Measurements from ENCODE around the gene MACROD2.
A peak's percentile ranks its signal among the peaks of the same experiment; 100 is the strongest.

Gene MACROD2

GRCh38 chr20:14709439-14709838 is 714.1 kb downstream of the MACROD2 start:
- no peak for DNase-seq (ENCODE audit: low read depth in 2 of 2)

- no peak for DNase-seq (ENCODE audit: low read depth in 2 of 2)
Measured at GRCh38 chr20:14710951-14711350, 715.6 kb downstream of the MACROD2 start.

- no peak for DNase-seq (ENCODE audit: low read depth in 2 of 2)
Measured at GRCh38 chr20:14711652-14712051, 716.3 kb downstream of the MACROD2 start.

GRCh38 chr20:14712302-14712739 is 717.0 kb downstream of the MACROD2 start:
- peak; percentile 22 to 29 for DNase-seq (ENCODE audit: low read depth in 2 of 2)

- DNase-seq (ENCODE audit: low read depth in 2 of 2), result no peak
Measured at GRCh38 chr20:14715400-14715799, 720.1 kb downstream of the MACROD2 start.

- no peak for DNase-seq (ENCODE audit: low read depth in 2 of 2)
Measured at GRCh38 chr20:14716351-14716801, 721.1 kb downstream of the MACROD2 start.

- no peak for DNase-seq (ENCODE audit: low read depth in 2 of 2)
Measured at GRCh38 chr20:14717134-14717999, 722.1 kb downstream of the MACROD2 start.

- no peak for DNase-seq (ENCODE audit: low read depth in 2 of 2)
Measured at GRCh38 chr20:14720251-14720650, 724.9 kb downstream of the MACROD2 start.

- no peak for DNase-seq (ENCODE audit: low read depth in 2 of 2)
Measured at GRCh38 chr20:14721926-14722452, 726.7 kb downstream of the MACROD2 start.

GRCh38 chr20:14723614-14724013 is 728.3 kb downstream of the MACROD2 start:
- no peak for DNase-seq (ENCODE audit: low read depth in 2 of 2)

GRCh38 chr20:14724036-14724435 is 728.7 kb downstream of the MACROD2 start:
- DNase-seq (ENCODE audit: low read depth in 2 of 2), result no peak

GRCh38 chr20:14724468-14724867 is 729.2 kb downstream of the MACROD2 start:
- no peak for DNase-seq (ENCODE audit: low read depth in 2 of 2)

- no peak for DNase-seq (ENCODE audit: low read depth in 2 of 2)
Measured at GRCh38 chr20:14726591-14726990, 731.3 kb downstream of the MACROD2 start.

GRCh38 chr20:14727485-14728150 is 732.3 kb downstream of the MACROD2 start:
- peak in 1 of 2 experiments; percentile 8 for DNase-seq (ENCODE audit: low read depth in 2 of 2)

GRCh38 chr20:14729390-14729789 is 734.1 kb downstream of the MACROD2 start:
- no peak for DNase-seq (ENCODE audit: low read depth in 2 of 2)

GRCh38 chr20:14732343-14732742 is 737.0 kb downstream of the MACROD2 start:
- DNase-seq (ENCODE audit: low read depth in 2 of 2), result no peak

- no peak for DNase-seq (ENCODE audit: low read depth in 2 of 2)
Measured at GRCh38 chr20:14732996-14733395, 737.7 kb downstream of the MACROD2 start.

GRCh38 chr20:14740380-14740779 is 745.1 kb downstream of the MACROD2 start:
- no peak for DNase-seq (ENCODE audit: low read depth in 2 of 2)

GRCh38 chr20:14741616-14742015 is 746.3 kb downstream of the MACROD2 start:
- no peak for DNase-seq (ENCODE audit: low read depth in 2 of 2)

- DNase-seq (ENCODE audit: low read depth in 2 of 2), result no peak
Measured at GRCh38 chr20:14744723-14745122, 749.4 kb downstream of the MACROD2 start.

GRCh38 chr20:14745830-14746229 is 750.5 kb downstream of the MACROD2 start:
- no peak for DNase-seq (ENCODE audit: low read depth in 2 of 2)

GRCh38 chr20:14751191-14751590 is 755.9 kb downstream of the MACROD2 start:
- no peak for DNase-seq (ENCODE audit: low read depth in 2 of 2)

- no peak for DNase-seq (ENCODE audit: low read depth in 2 of 2)
Measured at GRCh38 chr20:14757728-14758127, 762.4 kb downstream of the MACROD2 start.
